ENCODE data around the gene BHLHA9. TPM values are rescaled to one million over a fixed set of nuclear protein-coding genes. Genes with fewer than 3 reads are reported as not detected.

BHLHA9 gene
- polyA plus RNA-seq, 4 donors: not detected

GRCh38 chr17:1260770-1261161 is 9.5 kb upstream of the BHLHA9 start:
- FAIRE-seq: no peak
- H3K4me1 ChIP-seq (ENCODE audit: control insufficient read depth in 3 of 3, insufficient read depth in 2 of 3, low read depth in 1 of 3, low read length in 2 of 3): no peaks in the 10 kb centered on the region
- WGBS, 3 donors: 82 to 90% (median 85%) methylated on average over 6 of the region's 6 CpGs
- H3K27ac ChIP-seq (ENCODE audit: low read depth in 1 of 3, low read length in 2 of 3): no peak overlapping the region
- DNase-seq: no peak
- peaks cover 0 to 24% (median 0%) of the 10 kb centered on the region in 3 donors for H3K27me3 ChIP-seq (ENCODE audit: control insufficient read depth in 3 of 3, insufficient read depth in 3 of 3, low read length in 3 of 3)
- no peaks in the 10 kb centered on the region for H3K9me3 ChIP-seq (ENCODE audit: control insufficient read depth in 2 of 2, insufficient read depth in 1 of 2, low read depth in 1 of 2, low read length in 1 of 2)
- H3K4me3 ChIP-seq (ENCODE audit: low read depth in 1 of 3, low read length in 3 of 3): no peak overlapping the region
- no peaks in the 10 kb centered on the region for H3K36me3 ChIP-seq (ENCODE audit: control insufficient read depth in 3 of 3, insufficient read depth in 2 of 3, low read depth in 1 of 3, low read length in 3 of 3)

GRCh38 chr17:1264196-1264595 is 6.0 kb upstream of the BHLHA9 start:
- Histone ChIP-seq H3K27me3 (ENCODE audit: control insufficient read depth in 3 of 3, insufficient read depth in 3 of 3, low read length in 3 of 3) (peaks cover 0 to 23% (median 0%) of the 10 kb centered on the region in 3 donors), H3K36me3 (ENCODE audit: control insufficient read depth in 3 of 3, insufficient read depth in 2 of 3, low read depth in 1 of 3, low read length in 3 of 3) (no peaks in the 10 kb centered on the region), H3K27ac (ENCODE audit: low read depth in 1 of 3, low read length in 2 of 3) (no peak overlapping the region), H3K9me3 (ENCODE audit: control insufficient read depth in 2 of 2, insufficient read depth in 1 of 2, low read depth in 1 of 2, low read length in 1 of 2) (no peaks in the 10 kb centered on the region), H3K4me1 (ENCODE audit: control insufficient read depth in 3 of 3, insufficient read depth in 2 of 3, low read depth in 1 of 3, low read length in 2 of 3) (peaks cover 0 to 6% (median 0%) of the 10 kb centered on the region in 3 donors), H3K4me3 (ENCODE audit: low read depth in 1 of 3, low read length in 3 of 3) (no peak overlapping the region)
- no peak for FAIRE-seq
- no peak for DNase-seq
- WGBS, 3 donors: 61 to 78% (median 68%) methylated on average over 7 to 9 of the region's 9 CpGs

- Histone ChIP-seq H3K4me1 (ENCODE audit: control insufficient read depth in 3 of 3, insufficient read depth in 2 of 3, low read depth in 1 of 3, low read length in 2 of 3) (peaks cover 0 to 6% (median 0%) of the 10 kb centered on the region in 3 donors), H3K27ac (ENCODE audit: low read depth in 1 of 3, low read length in 2 of 3) (peak overlapping the region in 2 of 3 donors; percentile 74 to 93), H3K27me3 (ENCODE audit: control insufficient read depth in 3 of 3, insufficient read depth in 3 of 3, low read length in 3 of 3) (peaks cover 12 to 32% (median 14%) of the 10 kb centered on the region in 3 donors), H3K36me3 (ENCODE audit: control insufficient read depth in 3 of 3, insufficient read depth in 2 of 3, low read depth in 1 of 3, low read length in 3 of 3) (no peaks in the 10 kb centered on the region), H3K9me3 (ENCODE audit: control insufficient read depth in 2 of 2, insufficient read depth in 1 of 2, low read depth in 1 of 2, low read length in 1 of 2) (no peaks in the 10 kb centered on the region), H3K4me3 (ENCODE audit: low read depth in 1 of 3, low read length in 3 of 3) (peak overlapping the region; percentile 68 to 79 (median 74))
- 5 to 13% (median 12%) methylated on average over 17 of the region's 17 CpGs for WGBS, 3 donors
- DNase-seq: peak in 1 of 2 donors; percentile 17
- FAIRE-seq: no peak
Observed at GRCh38 chr17:1267471-1267943, 2.7 kb upstream of the BHLHA9 start.

GRCh38 chr17:1271030-1271423 is 783 bp downstream of the BHLHA9 start:
- DNase-seq (no peak), FAIRE-seq (no peak)
- Histone ChIP-seq H3K27ac (ENCODE audit: low read depth in 1 of 3, low read length in 2 of 3) (no peak overlapping the region), H3K4me3 (ENCODE audit: low read depth in 1 of 3, low read length in 3 of 3) (no peak overlapping the region), H3K36me3 (ENCODE audit: control insufficient read depth in 3 of 3, insufficient read depth in 2 of 3, low read depth in 1 of 3, low read length in 3 of 3) (no peaks in the 10 kb centered on the region), H3K4me1 (ENCODE audit: control insufficient read depth in 3 of 3, insufficient read depth in 2 of 3, low read depth in 1 of 3, low read length in 2 of 3) (peaks cover 0 to 6% (median 0%) of the 10 kb centered on the region in 3 donors), H3K27me3 (ENCODE audit: control insufficient read depth in 3 of 3, insufficient read depth in 3 of 3, low read length in 3 of 3) (peaks cover 14 to 47% (median 16%) of the 10 kb centered on the region in 3 donors), H3K9me3 (ENCODE audit: control insufficient read depth in 2 of 2, insufficient read depth in 1 of 2, low read depth in 1 of 2, low read length in 1 of 2) (no peaks in the 10 kb centered on the region)
- WGBS, 3 donors: 7 to 11% (median 10%) methylated on average over 25 to 42 of the region's 42 CpGs

GRCh38 chr17:1271441-1271840 is 1.2 kb downstream of the BHLHA9 start:
- H3K9me3 ChIP-seq (ENCODE audit: control insufficient read depth in 2 of 2, insufficient read depth in 1 of 2, low read depth in 1 of 2, low read length in 1 of 2): no peaks in the 10 kb centered on the region
- peaks cover 14 to 47% (median 16%) of the 10 kb centered on the region in 3 donors for H3K27me3 ChIP-seq (ENCODE audit: control insufficient read depth in 3 of 3, insufficient read depth in 3 of 3, low read length in 3 of 3)
- no peaks in the 10 kb centered on the region for H3K36me3 ChIP-seq (ENCODE audit: control insufficient read depth in 3 of 3, insufficient read depth in 2 of 3, low read depth in 1 of 3, low read length in 3 of 3)
- 53 to 62% (median 56%) methylated on average over 18 of the region's 18 CpGs for WGBS, 3 donors
- H3K4me1 ChIP-seq (ENCODE audit: control insufficient read depth in 3 of 3, insufficient read depth in 2 of 3, low read depth in 1 of 3, low read length in 2 of 3): peaks cover 0 to 6% (median 0%) of the 10 kb centered on the region in 3 donors
- no peak for DNase-seq
- no peak overlapping the region for H3K27ac ChIP-seq (ENCODE audit: low read depth in 1 of 3, low read length in 2 of 3)
- FAIRE-seq: no peak
- H3K4me3 ChIP-seq (ENCODE audit: low read depth in 1 of 3, low read length in 3 of 3): no peak overlapping the region

- FAIRE-seq (no peak), DNase-seq (no peak)
- peaks cover 0 to under 1% (median 0%) of the 10 kb centered on the region in 3 donors for H3K4me1 ChIP-seq (ENCODE audit: control insufficient read depth in 3 of 3, insufficient read depth in 2 of 3, low read depth in 1 of 3, low read length in 2 of 3)
- WGBS, 3 donors: 54 to 69% (median 60%) methylated on average over 10 to 12 of the region's 12 CpGs
- H3K27me3 ChIP-seq (ENCODE audit: control insufficient read depth in 3 of 3, insufficient read depth in 3 of 3, low read length in 3 of 3): peaks cover 14 to 49% (median 16%) of the 10 kb centered on the region in 3 donors
- H3K4me3 ChIP-seq (ENCODE audit: low read depth in 1 of 3, low read length in 3 of 3): no peak overlapping the region
- no peak overlapping the region for H3K27ac ChIP-seq (ENCODE audit: low read depth in 1 of 3, low read length in 2 of 3)
- H3K36me3 ChIP-seq (ENCODE audit: control insufficient read depth in 3 of 3, insufficient read depth in 2 of 3, low read depth in 1 of 3, low read length in 3 of 3): no peaks in the 10 kb centered on the region
- H3K9me3 ChIP-seq (ENCODE audit: control insufficient read depth in 2 of 2, insufficient read depth in 1 of 2, low read depth in 1 of 2, low read length in 1 of 2): no peaks in the 10 kb centered on the region
Observed at GRCh38 chr17:1272701-1273100, 2.5 kb downstream of the BHLHA9 start.

- Histone ChIP-seq H3K27me3 (ENCODE audit: control insufficient read depth in 3 of 3, insufficient read depth in 3 of 3, low read length in 3 of 3) (peaks cover 14 to 53% (median 16%) of the 10 kb centered on the region in 3 donors), H3K36me3 (ENCODE audit: control insufficient read depth in 3 of 3, insufficient read depth in 2 of 3, low read depth in 1 of 3, low read length in 3 of 3) (no peaks in the 10 kb centered on the region), H3K9me3 (ENCODE audit: control insufficient read depth in 2 of 2, insufficient read depth in 1 of 2, low read depth in 1 of 2, low read length in 1 of 2) (no peaks in the 10 kb centered on the region), H3K27ac (ENCODE audit: low read depth in 1 of 3, low read length in 2 of 3) (no peak overlapping the region), H3K4me1 (ENCODE audit: control insufficient read depth in 3 of 3, insufficient read depth in 2 of 3, low read depth in 1 of 3, low read length in 2 of 3) (no peaks in the 10 kb centered on the region), H3K4me3 (ENCODE audit: low read depth in 1 of 3, low read length in 3 of 3) (no peak overlapping the region)
- 74 to 77% (median 77%) methylated on average over 13 of the region's 13 CpGs for WGBS, 3 donors
- FAIRE-seq (no peak), DNase-seq (no peak)
Observed at GRCh38 chr17:1273492-1274244, 3.4 kb downstream of the BHLHA9 start.

- peaks cover 14 to 48% (median 18%) of the 10 kb centered on the region in 3 donors for H3K27me3 ChIP-seq (ENCODE audit: control insufficient read depth in 3 of 3, insufficient read depth in 3 of 3, low read length in 3 of 3)
- WGBS, 3 donors: 67 to 79% (median 69%) methylated on average over 6 of the region's 6 CpGs
- FAIRE-seq (no peak), DNase-seq (no peak)
- no peaks in the 10 kb centered on the region for H3K36me3 ChIP-seq (ENCODE audit: control insufficient read depth in 3 of 3, insufficient read depth in 2 of 3, low read depth in 1 of 3, low read length in 3 of 3)
- no peaks in the 10 kb centered on the region for H3K9me3 ChIP-seq (ENCODE audit: control insufficient read depth in 2 of 2, insufficient read depth in 1 of 2, low read depth in 1 of 2, low read length in 1 of 2)
- no peak overlapping the region for H3K4me3 ChIP-seq (ENCODE audit: low read depth in 1 of 3, low read length in 3 of 3)
- no peaks in the 10 kb centered on the region for H3K4me1 ChIP-seq (ENCODE audit: control insufficient read depth in 3 of 3, insufficient read depth in 2 of 3, low read depth in 1 of 3, low read length in 2 of 3)
- H3K27ac ChIP-seq (ENCODE audit: low read depth in 1 of 3, low read length in 2 of 3): no peak overlapping the region
Observed at GRCh38 chr17:1274245-1274608, 4.0 kb downstream of the BHLHA9 start.

Data from small intestine (tissue), 7 donors.